ENCODE data around the gene STX18. TPM values are rescaled to one million over a fixed set of nuclear protein-coding genes. Genes with fewer than 3 reads are reported as not detected.
"Not testable (repeated sequence)": the region's sequence is repeated elsewhere in the genome, so short reads cannot be mapped to it uniquely, and the experiment has no call there.

Gene STX18
- 81.5 TPM for polyA plus RNA-seq (ENCODE audit: insufficient read length)
- long read RNA-seq, donor 1, transcript STX18-201 (11 exons, 2,138 nt): major isoform, 10 of 21 reads
- long read RNA-seq, donor 1, partial matches to known transcripts: 10 of 21 reads
- long read RNA-seq, donor 1, other reads (novel, unspliced or antisense): 0 of 21 reads
- long read RNA-seq, donor 2, transcript STX18-201 (11 exons, 2,138 nt): major isoform, 10 of 28 reads
- long read RNA-seq, donor 2, partial matches to known transcripts: 14 of 28 reads
- long read RNA-seq, donor 2, other reads (novel, unspliced or antisense): 0 of 28 reads
- long read RNA-seq, donor 3, transcript STX18-201 (11 exons, 2,138 nt): major isoform, 8 of 21 reads
- long read RNA-seq, donor 3, partial matches to known transcripts: 12 of 21 reads
- long read RNA-seq, donor 3, other reads (novel, unspliced or antisense): 0 of 21 reads
- long read RNA-seq, donor 4: 0 reads
- long read RNA-seq, donor 5, transcript STX18-201 (11 exons, 2,138 nt): major isoform, 23 of 46 reads
- long read RNA-seq, donor 5, partial matches to known transcripts: 21 of 46 reads
- long read RNA-seq, donor 5, other reads (novel, unspliced or antisense): 0 of 46 reads
- long read RNA-seq, donor 6, transcript STX18-201 (11 exons, 2,138 nt): major isoform, 13 of 26 reads
- long read RNA-seq, donor 6, partial matches to known transcripts: 12 of 26 reads
- long read RNA-seq, donor 6, other reads (novel, unspliced or antisense): 0 of 26 reads
- long read RNA-seq, donor 7, transcript STX18-201 (11 exons, 2,138 nt): major isoform, 14 of 71 reads
- long read RNA-seq, donor 7, transcript STX18-210 (3 exons, 1,183 nt): minor isoform, 6 of 71 reads
- long read RNA-seq, donor 7, partial matches to known transcripts: 51 of 71 reads
- long read RNA-seq, donor 7, other reads (novel, unspliced or antisense): 0 of 71 reads
- long read RNA-seq, donor 8, transcript STX18-201 (11 exons, 2,138 nt): major isoform, 5 of 6 reads
- long read RNA-seq, donor 8, partial matches to known transcripts: 0 of 6 reads
- long read RNA-seq, donor 8, other reads (novel, unspliced or antisense): 0 of 6 reads

DNA sequence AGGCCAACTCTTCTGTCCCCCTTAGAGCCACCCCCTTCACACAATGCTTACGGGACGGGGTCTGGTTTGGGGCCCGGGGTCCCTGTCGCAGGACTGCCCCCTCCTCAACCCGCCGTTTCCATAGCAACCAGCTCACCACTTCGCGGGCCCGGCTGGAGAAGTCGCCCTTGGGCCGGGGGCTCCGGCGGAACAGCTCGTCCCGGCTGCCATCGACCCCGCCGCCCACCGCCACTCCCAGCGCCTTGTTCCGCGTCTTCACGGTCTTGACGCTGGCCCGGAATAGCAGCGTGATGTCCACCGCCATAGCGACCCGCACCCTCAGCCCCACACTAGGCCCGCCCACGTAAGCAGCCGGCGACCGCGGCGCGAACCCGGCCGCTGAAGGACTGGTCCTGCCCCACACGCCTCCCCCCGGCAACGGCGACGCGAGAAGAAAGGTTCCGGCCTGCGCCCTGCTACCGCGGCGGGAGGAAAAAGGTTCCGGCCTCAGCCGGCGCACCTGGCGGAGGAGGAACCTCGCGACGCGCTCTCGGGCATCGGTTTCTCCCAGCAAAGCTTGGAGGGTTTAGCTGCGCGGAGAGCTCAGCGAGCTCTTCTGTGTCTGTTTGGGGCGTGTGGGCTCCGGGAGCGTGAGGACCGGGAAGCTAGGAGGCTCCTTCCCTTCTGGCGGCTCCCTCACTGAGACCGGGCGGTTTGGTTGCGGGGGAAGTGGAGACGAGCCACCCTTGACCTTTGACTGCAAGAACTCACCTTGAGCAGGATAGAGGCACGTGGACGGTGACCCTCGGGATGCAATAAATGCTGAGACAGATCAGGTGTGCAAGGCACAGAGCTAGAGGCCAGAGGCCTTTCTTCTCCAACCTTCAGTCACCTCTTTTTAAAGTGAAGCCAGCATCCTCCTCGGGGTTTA lies at the start of gene STX18:
Gene STX18, minus strand, starts transcription at position 388 of the 910 bp plus-strand sequence. Its CDS starts 84 bp downstream, at position 304.
- DNase-seq: peak; percentile 89

DNA sequence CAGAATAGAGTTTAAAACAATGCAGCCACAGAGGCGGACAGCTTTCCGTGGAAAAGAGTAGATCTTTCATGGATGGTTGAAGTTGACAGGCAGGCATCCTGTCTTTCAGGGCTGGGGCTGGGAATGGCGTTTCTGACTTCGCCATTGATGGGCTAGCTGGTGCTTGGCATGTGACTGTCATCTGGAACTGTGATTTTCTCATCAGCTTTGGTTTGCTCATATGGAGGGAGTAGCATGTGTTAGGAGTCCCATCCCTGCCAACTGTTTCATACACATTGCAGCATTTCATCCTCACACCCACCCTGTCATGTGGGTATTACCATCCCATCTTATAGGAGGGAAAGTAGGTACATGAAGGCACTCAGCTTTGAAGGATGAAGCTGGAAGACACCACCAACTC lies 49.2 kb upstream of the STX18 start:
- no peak for DNase-seq

- no peak for DNase-seq
Measured at GRCh38 chr4:4590546-4590945, 48.7 kb upstream of the STX18 start.

GRCh38 chr4:4585012-4585670 lies 43.3 kb upstream of the STX18 start:
- DNase-seq: no peak

GRCh38 chr4:4583606-4584005 lies 41.8 kb upstream of the STX18 start:
- DNase-seq: no peak

DNA sequence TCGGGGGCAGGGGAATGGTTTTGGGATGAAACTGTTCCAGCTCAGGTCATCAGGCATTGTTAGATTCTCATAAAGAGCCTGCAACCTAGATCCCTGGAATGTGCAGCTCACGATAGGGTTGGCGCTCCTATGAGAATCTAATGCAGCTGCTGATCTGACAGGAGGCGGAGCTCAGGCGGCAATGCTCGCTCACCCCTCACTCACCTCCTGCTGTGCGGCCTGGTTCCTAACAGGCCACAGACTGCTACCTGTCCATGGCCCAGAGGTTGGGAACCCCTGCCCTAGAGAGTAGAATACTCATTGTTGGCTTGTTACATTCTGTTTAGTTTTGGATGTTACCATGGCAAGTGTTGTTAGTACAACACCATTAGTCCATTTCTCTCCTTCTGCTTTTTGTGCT lies 40.8 kb upstream of the STX18 start:
- DNase-seq: no peak

GRCh38 chr4:4580494-4580893 lies 38.6 kb upstream of the STX18 start:
- no peak for DNase-seq

- no peak for DNase-seq
Measured at GRCh38 chr4:4578981-4579380, 37.1 kb upstream of the STX18 start.

- no peak for DNase-seq
Measured at GRCh38 chr4:4577359-4577875, 35.6 kb upstream of the STX18 start.

GRCh38 chr4:4575284-4576211 lies 33.7 kb upstream of the STX18 start:
- peak; percentile 60 for DNase-seq

GRCh38 chr4:4574792-4575191 lies 32.9 kb upstream of the STX18 start:
- DNase-seq: peak; percentile 67

DNA sequence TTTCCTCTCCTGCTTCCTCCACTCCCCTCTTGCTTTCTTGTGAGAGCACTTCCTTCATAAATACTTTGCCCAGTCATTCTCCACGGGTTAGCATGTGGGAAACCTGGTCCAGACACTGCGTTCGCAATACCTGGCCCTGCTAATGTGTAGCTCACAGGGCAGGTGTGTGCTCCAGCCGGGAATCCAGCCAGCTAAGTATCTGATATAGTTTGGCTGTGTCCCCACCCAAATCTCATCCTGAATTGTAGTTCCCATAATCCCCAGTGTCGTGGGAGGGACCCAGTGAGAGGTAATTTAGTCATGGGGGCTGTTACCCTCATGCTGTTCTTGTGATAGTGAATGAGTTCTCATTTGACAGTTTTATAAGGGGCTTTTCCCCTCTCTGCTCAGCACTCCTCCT lies 32.2 kb upstream of the STX18 start:
- no peak for DNase-seq

- DNase-seq: no peak
Measured at GRCh38 chr4:4572821-4573220, 31.0 kb upstream of the STX18 start.

GRCh38 chr4:4569861-4570260 lies 28.0 kb upstream of the STX18 start:
- not testable (repeated sequence) for DNase-seq

- DNase-seq: no peak
Measured at GRCh38 chr4:4568806-4569427, 27.1 kb upstream of the STX18 start.

DNA sequence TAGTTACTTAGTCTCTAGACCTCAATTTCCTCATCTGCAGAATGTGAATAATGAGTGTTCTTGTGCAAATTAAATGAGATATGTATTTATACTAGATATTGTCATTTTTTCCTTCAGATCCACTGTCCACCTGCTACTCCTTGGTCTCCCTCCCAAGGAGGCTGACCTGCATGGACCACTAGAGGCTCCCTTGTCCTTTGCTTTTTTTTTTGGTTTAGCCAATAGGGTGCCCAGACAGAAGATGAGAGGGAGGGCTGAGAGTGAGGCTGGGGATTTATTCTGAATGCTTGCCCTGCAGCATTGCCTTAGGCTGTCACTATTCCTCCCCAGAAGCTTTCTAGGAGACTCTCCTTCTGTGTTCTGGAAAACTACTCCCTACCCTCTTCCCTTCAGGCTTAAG lies 24.5 kb upstream of the STX18 start:
- not testable (repeated sequence) for DNase-seq

GRCh38 chr4:4564522-4564921 lies 22.7 kb upstream of the STX18 start:
- DNase-seq: no peak

DNA sequence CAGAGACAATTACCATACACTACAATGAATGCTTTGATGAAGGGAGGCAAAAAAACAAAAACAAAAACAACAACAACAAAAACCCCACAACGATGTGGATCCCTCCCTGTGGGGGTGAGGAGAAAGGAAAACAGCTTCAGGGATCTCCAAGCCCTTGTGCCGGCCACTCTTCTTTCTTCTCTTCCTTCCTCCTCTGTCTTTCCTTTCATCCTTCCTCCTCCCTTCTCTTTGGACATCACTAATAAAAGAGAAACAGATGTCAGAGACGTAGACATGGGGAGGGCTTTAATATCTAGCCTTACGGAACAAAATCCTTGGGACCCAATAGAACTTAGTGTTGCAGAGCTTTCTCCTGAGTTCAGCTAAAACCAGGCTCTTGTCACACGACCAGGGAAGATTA lies 18.8 kb upstream of the STX18 start:
- DNase-seq: no peak

- DNase-seq: no peak
Measured at GRCh38 chr4:4560136-4560535, 18.3 kb upstream of the STX18 start.
